NCI-H1105 treated with DMSO at 0.1 percent for 48 hours (cell line): ENCODE data around the gene PRX.
"Not testable (repeated sequence)": the region's sequence is repeated elsewhere in the genome, so short reads cannot be mapped to it uniquely, and the experiment has no call there.

Source experiments
- DNase-seq: peaks from one replicate; lab custom pipeline; 2025; lab: John Stamatoyannopoulos, UW

The PRX gene

DNA sequence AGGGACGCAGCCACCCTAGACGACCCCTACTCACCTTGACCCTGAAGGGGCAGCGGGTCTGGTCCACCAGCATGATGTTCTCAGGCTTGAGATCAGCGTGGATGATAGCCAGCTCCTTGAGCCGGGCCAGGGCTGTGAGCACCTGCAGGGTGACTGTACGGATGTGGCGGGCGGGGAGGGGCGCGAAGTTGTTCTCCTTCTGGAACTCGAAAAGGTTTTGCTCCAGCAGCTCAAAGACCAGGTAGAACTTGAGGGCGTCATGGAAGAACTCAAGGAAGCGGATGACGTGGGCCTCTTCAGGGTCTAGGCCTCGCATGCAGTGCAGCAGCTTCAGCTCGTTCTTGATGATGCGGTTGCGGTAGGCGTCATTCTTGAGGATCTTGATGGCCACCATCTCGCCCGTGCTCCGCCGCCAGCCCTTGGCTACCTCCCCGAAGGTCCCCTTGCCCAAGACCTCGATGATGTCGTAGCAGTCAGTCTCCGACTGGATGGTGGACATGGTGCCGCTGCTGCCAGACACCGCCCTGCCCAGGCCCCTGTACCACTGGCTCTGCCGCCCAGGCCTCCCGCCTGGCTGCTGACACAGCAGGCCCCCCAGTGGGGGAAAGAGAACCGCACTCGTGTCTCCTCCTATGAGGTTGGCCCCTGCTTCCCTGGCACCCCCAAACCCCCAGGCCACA lies 23.6 kb downstream of the PRX start:
- DNase-seq = no peak

DNA sequence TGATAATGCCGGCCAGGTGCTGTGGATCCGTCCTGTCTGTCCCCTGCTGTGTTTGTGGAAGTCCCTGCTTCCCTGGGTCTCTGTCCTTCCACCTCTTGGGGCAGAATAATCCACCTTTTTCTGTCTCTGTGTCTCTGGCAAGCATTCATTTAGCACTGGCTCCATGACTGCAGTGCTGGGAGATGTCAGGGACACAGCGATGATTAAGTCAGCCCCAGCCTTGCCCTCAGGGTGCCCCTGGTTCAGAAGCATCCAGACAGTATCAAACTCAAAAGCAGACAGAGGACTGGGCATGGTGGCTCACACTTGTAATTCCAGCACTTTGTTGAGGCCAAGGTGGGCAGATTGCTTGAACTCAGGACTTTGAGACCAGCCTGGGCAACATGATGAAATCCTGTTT lies 24.7 kb downstream of the PRX start:
- DNase-seq = no peak

DNA sequence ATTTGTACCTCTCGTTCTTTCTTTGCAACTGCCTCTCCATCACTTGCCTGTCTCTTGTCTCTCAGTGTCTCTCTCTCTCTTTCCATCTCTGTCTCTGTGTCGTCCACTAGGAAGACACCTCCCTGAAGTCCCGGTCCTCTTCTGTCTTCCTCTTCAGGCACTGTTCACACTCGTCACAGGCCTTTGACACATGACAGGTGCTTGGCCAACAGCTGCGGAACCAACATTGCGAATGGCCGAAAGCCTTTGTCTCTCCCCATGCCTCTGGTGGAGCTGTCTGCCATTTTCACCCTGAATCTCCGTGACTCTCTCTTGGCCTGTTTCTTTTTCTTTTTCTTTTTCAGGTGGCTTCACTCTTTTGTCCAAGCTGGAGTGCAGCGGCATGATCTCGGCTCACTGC lies 26.0 kb downstream of the PRX start:
- no peak for DNase-seq

DNA sequence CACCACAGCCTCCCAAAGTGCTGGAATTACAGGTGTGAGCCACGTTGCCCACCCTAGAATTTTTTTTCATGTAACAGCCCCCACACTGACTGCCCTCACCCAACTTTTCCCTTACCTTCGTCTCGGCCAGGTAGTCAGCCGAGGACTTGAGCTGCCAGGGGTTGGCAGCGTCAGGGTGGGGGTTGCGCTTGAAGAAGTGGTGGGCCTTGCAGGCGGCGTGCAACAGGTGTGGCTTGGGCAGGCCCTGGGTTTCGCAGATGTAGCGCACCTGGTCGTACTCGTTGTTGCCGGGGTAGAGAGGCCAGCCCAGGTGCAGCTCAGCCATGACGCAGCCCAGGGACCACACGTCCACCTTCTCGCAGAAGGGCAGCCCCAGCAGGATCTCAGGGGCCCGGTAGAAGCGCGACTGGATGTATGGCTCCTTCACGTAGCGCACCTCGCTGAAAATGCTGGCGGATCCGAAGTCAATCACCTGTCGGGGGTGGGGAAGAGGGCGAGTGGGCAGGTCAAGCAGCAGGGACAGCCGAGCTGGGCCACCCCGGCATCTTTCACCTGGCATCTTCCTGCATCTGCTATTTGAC lies 29.4 kb downstream of the PRX start:
- no peak for DNase-seq

DNA sequence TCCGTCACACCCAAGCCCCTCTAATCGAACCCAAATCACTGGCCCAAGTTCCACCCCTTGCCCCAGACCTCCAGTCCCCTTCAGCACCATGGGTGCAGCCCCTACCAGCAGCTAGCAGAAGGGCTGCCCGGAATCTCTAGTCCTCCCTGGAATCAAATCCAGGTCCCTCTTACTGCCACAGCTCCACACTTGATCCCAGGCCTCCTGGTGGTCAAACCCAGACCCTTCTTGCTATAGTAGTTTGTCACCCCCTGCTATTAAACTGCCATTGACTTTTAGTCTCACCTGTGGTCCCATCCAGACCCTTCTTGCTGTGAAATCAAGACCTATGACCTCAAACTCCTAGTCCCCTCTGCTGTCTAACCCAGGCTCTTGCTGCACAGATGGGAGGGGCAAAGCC lies 31.9 kb downstream of the PRX start:
- no peak for DNase-seq

DNA sequence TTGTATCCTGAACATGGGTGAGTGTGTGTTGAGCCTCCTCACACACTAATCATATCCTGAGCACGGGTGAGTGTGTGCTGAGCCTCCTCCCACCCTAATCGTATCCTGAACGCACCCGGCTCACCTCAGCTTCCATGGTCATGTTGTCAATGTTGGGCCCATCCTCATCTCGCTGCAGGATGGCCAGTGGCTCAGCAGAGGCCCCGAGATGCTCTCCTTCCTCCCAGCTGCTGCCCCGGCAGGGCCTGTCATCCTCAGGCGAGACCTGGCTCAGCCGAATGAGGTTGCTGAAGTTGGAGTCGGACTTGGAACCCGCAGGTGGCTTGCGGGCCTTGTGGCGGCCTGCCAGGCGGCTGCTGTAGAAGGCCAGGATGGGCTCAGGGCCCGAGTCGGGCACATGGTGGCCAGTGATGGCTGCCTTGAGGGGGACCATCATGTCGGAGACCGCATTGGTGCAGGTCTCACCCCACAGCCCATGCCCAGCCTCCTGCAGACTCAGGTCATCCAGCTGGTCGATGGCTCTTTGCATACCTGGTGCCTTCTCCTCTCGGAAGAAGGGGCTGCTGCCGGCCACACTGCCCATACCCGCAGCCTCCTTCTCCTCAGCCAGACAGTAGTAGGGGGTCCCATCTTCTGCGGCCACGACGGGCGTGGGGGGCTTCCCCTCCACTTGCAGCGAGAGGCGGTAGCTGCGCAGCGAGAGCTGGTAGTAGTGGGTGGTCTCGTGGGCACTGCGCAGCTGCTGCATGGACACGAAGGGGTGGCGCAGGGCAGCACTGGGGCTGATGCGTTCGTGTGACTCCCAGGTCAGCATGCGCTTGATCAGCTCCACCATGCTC lies 32.8 kb downstream of the PRX start:
- no peak for DNase-seq

DNA sequence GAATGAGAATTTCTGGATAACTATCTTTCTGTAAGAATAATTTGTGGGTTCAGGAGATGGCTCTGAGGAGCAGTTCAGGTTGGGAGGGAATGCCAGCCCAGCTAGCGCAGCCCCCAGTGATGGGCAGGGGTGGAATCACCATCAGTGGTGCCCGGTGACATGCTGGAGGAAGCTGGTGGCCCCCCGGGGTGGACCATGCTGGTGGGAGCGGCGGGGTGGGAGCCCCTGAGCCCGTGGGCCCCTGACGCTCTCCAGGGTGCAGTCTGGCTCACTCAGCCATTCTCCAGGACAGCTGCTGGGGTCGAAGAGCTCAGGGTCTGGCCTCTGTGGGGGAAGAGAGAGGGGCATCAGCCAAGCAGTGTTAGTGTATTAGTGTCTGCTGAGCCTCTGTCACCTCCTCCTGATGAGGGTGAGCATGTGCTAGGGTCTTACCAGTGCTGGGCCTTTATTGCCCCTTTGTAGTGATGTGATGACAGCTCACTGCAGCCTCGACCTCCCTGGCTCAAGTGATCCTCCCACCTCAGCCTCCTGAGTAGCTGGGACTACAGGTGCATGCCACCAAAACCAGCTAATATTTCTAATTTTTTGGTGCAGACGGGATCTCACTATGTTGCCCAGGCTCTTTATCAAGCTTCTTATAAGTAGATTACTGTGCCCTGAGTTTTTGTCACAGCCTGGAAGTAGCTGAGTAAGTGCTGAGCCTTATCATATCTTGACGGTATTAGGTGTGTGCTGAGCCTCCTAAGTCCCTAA lies 33.6 kb downstream of the PRX start:
- no peak for DNase-seq

DNA sequence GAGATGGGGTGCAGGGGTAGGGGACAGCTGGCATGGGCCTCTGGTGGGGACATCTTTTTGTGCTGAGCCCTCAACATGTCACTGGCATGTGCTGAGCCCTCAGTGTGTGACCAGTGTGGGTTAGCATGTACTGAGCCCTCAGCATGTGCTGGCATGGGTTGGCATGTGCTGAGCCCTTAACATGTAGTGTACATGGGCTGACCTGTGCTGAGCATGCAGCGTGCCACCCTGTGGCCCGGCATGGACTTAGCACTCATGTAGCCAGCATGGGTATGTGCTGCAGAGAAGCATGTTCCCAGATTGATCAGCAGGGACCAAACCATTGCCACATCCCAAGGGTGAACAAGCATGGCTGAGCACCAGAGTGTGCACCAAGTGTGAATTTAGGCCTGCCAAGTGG lies 34.7 kb downstream of the PRX start:
- no peak for DNase-seq

DNA sequence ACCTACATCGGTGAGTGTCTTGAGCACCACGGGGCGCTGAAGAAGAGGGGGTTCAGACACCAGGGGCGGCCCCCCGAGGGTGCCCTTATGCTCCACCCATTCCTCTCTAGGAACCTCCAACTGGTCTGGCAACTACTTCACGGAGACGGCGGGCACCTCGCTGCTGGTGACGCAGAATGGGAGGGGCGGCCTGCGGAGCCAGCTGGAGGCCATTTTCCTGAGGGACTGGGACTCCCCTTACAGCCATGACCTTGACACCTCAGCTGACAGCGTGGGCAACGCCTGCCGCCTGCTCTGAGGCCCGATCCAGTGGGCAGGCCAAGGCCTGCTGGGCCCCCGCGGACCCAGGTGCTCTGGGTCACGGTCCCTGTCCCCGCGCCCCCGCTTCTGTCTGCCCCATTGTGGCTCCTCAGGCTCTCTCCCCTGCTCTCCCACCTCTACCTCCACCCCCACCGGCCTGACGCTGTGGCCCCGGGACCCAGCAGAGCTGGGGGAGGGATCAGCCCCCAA lies 35.2 kb downstream of the PRX start:
- DNase-seq = no peak

DNA sequence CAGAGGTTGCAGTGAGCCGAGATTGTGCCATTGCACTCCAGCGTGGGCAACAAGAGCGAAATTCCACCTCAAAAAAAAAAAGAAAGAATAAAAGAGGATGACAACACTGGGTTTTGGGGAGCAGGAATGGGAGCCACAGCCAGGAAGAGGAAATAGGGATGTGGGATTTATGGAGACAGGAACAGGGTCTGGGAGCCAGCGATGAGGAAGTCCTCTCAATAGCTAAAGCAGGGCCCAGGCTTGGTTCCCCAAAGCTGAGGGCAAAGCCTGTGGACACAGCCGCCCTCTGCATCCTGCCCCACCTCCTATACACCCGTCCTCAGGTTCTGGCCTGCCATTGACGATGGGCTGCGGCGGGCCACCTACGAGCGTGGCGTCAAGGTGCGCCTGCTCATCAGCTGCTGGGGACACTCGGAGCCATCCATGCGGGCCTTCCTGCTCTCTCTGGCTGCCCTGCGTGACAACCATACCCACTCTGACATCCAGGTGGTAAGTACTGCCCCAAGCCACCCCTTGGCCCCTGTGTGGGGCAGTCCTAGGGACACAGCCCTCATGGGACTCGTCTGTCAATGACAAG lies 36.8 kb downstream of the PRX start:
- DNase-seq = no peak

DNA sequence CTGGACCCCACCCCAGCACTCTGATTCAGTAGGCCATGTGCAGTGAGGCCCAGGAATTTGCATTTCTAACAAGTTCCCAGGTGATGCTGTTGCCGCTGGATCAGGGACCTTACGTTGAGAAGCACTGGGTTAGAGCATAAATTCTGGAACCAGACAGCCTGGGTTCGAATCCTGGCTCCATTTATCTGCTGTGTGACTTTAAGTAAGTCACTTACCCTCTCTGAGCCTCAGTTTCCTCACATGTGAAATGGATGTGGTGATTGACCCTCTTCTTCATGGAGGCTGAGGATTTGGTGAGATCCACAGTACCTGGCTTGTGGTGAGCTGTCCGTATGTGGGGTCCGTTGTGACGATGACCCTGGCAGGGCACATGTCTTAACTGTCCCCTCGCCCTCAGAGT lies 39.1 kb downstream of the PRX start:
- DNase-seq = no peak

DNA sequence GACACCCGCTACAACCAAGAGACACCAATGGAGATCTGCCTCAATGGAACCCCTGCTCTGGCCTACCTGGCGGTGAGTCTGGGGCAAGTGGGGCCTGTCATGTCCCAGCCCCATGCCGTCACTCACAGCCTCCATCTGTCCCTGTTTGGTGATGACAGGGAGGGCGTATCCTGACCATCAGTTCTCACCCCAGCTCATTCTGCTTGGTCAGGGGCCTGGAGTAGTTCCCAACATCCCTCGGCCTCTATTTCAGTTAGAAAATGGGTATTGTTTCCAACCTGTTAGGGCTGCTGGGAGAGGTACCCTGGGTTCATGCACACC lies 41.4 kb downstream of the PRX start:
- no peak for DNase-seq

DNA sequence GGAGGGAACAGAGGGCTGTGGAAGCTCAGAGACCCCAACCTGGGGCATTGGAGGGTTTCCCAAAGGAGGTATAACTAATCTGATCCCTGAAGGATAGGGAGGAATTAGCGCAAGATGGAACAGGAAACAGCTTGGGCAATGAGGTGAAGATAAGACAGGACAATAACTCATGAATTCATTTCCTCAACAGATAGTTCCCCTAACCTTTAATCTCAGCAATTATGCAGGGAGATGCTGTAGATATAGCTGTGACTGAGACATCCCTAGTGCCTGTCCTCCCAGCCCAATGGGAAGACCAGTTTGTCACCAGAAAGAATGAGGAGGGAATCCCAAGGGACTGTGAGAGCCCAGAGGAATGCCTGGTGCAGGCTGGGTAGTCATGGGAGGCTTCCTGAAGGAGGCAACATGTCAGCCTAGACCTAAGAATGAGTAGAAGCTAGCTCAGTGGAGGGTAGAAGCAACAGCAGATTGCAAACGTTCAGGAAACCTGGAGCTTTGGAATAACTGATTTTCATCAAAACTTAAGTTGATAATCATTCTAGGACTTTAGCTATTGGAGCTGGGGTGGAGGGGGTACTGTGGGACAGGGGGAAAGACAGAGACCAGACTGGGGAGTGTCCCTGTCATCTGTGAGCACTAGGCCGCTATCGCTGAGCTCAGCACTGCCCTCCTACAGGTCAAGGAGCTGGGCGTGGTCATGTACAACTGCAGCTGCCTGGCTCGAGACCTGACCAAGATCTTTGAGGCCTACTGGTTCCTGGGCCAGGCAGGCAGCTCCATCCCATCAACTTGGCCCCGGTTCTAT lies 42.0 kb downstream of the PRX start:
- DNase-seq = no peak

DNA sequence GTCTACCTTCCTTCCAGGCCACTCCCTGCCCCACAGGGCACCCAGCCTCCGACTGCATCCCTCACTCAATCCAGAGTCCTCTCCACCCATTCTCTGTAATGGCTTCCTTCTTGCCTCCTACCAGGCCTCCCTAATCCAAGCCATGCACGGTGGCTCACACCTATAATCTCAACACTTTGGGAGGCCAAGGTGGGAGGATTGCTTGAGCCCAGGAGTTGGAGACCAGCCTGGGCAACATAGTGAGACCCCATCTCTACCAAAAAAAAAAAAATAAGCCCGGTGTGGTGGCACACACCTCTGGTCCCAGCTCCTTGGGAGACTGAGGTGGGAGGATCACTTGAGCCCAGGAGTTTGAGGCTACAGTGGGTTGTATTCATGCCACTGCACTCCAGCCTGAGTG lies 42.9 kb downstream of the PRX start:
- DNase-seq = not testable (repeated sequence)

DNA sequence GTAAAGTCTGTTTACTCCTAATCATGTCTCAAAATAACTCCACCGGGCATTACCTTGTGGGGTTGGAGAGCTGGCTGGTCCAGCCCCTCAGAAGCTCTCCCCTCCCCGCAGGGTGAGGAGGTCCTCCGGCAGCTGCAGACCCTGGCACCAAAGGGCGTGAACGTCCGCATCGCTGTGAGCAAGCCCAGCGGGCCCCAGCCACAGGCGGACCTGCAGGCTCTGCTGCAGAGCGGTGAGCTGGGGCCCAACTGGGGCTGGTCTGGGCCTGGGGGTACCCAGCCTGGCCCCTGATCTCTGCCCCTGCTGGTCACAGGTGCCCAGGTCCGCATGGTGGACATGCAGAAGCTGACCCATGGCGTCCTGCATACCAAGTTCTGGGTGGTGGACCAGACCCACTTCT lies 43.4 kb downstream of the PRX start:
- no peak for DNase-seq

DNA sequence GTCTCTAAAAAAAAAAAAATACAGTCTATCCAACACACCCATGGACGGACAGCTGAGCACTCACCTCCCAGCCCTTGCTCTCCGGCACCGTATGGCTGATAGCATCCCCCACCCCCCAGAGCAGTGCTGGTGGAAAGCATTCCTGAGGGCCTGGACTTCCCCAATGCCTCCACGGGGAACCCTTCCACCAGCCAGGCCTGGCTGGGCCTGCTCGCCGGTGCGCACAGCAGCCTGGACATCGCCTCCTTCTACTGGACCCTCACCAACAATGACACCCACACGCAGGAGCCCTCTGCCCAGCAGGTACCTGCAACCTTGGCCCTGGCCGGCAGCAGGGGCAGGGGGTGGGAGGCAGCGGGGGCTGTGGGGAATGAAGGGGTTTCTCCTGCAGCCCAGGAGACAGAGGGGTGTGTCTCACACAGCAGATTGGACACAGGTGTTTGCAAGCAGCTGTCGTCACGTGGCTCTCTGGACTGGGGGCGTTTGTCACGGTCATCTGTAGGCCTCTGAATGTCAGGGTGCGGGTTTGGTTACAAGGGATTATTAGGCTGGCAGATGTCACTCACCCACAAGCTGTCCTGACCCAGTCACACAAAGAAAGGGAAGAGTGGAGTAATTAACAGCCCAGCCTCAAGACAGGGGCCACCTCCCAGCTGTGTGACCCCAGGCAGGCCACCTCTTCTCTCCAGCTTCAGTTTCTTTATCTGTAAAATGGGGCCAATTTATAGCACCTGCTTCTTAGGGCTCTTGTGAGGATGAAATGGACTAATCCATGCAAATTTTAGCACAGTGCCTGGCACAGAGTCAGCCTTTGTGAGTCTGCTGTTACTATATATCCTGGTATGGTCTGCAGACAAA lies 45.4 kb downstream of the PRX start:
- DNase-seq = no peak

DNA sequence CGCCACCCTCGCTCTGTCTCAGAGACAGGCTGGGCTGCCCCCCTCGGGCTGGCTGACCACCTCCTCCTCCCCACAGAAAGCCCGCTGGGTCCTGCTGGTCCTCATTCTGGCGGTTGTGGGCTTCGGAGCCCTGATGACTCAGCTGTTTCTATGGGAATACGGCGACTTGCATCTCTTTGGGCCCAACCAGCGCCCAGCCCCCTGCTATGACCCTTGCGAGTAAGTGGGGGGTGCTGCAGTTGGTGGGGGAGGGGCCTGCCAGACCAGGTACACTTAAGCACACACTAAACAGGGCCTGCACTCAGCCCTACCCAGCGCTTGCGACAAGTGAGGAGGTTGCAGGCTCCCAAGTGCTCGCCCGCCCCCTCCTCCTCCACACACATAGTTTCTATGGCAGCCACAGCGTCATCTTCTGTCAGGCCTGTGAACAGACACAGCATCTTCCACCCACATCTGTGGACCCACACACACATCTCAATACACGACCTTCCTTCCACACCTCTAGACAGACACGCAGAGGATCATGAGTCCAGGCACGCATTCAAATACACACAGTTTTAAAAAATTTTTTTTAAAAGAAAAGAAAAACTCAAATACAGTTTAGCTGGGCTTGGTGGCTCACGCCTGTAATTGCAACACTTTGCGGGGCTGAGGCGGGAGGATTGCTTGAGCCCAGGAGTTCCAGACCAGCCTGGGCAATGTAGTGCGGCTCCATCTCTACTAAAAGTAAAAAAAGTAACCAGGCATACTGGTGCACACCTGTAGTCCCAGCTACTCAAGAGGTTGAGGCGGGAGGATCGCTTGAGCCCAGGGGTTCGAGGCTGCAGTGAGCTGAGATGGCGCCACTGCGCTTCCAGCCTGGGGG lies 46.2 kb downstream of the PRX start:
- no peak for DNase-seq

DNA sequence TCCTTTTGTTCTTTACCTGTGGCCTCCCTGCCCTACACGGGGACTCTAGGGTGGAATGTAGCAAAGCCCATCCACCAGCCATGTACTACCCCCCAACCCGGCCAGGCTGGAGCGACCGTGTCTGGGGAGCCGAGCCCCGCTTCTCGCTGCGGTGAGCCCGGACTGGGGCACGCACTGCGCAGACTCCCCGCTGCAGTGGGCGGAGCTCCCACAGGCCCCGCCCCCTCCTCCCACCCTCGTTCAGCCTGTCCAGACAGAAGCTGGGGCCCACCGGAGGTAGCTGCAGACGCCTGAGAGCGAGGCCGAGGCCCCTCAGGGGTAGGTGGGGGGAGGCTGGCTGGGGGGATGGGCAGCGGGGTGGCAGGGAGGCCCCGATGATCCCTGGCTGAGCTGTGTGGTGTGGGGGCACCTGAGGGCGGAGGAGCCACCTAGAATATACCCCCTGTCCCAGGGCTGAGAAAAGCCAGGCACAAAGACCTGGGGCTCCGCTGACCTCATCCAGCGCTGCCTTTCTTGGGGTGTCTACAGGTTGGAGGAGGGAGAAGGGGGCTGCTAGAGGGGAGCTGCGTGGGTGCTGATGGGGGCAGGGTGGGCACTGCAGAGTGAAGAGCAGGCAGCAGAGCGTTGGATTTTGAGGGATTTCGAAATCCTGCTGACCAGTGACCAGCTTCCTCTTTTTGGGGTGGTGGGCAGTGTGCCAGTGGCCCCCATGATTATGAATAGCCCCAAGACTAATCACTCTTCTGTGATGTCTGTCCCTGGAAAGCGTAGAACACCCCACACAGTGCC lies 47.4 kb downstream of the PRX start:
- DNase-seq = no peak

DNA sequence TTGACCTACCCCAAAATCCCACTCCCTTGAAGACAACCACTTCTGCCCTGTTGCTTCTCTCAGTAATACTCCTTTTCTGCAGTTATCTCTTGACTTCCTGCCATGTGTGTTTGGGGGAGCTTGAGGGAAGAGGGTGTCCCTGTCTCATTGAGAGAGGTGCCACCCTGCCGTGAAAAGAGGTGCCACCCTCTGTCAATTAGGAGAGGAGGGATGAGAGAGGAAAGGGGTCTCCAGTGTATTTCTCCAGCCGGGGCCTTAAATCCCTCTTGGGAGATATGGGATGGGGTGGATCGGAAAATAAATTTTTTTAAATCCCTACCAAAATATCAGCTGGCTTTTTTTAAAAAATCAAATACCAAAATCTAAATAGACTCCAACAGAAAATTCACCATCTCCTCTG lies 48.2 kb downstream of the PRX start:
- no peak for DNase-seq
